DND-41 (cell line): Measurements from ENCODE around the gene C22orf15.
A peak's percentile ranks its signal among the peaks of the same experiment; 100 is the strongest.

Experiments
- CTCF ChIP-seq: IDR thresholded peaks from 2 replicates; pipeline ENCODE4 v1.5.1; 2012; ENCODE audit warnings: borderline replicate concordance, low read length, moderate library complexity, mild to moderate bottlenecking; ENCODE audit not compliant: poor library complexity, severe bottlenecking; ENCODE audit errors: extremely low read depth
- EZH2 ChIP-seq: IDR thresholded peaks from 3 replicates; pipeline ENCODE4 v1.6.1; 2012; ENCODE audit warnings: borderline replicate concordance, low read depth, mild to moderate bottlenecking, moderate library complexity, low read length, inconsistent platforms; ENCODE audit not compliant: severe bottlenecking

- peak; percentile 42 for TF ChIP-seq CTCF
- no peak for TF ChIP-seq EZH2
Observed at GRCh38 chr22:23750714-23751440, 11.9 kb upstream of the C22orf15 start, which contains the start of gene ZNF70.
